Astrocyte (in vitro differentiated cells and primary cell): Measurements from ENCODE around the gene ABTB2.

ENCODE experiments used
- EZH2 ChIP-seq: IDR thresholded peaks from 2 replicates; pipeline ENCODE4 v1.6.1; 2012; ENCODE audit warnings: mild to moderate bottlenecking, low read length, inconsistent platforms; ENCODE audit not compliant: insufficient read depth
- TF ChIP-seq, protein P1 (sequence below): IDR thresholded peaks from 2 replicates; pipeline ENCODE4 v1.5.1; 2011; ENCODE audit warnings: low read depth, mild to moderate bottlenecking, inconsistent platforms, low read length, moderate library complexity; ENCODE audit not compliant: insufficient read depth

DNA sequence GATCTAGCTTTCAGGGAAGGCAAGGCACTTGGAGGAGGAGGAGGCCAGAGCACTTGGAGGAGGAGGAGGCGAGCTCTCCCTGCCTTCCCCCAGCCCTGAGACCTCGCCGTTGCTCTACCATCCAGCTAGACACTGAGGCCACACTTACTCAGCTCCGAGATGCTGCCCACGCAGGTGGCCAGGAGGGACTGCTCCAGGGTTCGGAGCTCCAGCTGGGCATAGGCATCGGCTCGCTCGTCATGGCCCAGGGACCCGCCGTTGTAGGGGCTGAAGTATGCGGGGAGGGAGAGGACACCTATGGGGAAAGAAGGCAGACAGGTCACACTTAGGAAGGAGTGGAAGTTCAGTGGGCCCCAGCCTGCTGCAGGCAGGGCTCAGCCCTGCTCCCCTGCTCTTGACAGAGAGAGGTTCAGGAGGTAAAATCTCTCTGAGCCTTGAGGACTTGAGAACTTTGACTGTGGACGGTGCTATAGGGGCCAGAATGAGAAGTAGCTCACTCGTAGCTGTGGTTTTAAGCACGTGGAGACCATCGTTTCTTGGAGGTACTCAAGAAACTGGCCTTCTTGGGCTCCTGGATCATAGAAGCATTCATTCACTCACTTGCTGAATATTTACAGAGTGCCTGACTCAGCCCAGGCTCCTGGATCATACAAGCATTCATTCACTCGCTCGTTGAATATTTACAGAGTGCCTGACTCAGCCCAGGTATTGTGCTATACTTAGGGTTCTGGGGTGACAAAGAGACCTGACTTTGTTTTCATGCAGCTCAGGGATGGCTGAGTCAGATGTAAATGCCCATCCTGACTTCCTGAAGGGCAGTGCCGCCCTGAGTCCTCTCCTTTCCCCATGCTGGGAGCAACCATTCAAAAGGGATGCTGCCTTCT is 153.2 kb downstream of the ABTB2 start:
- TF ChIP-seq, protein P1, sequence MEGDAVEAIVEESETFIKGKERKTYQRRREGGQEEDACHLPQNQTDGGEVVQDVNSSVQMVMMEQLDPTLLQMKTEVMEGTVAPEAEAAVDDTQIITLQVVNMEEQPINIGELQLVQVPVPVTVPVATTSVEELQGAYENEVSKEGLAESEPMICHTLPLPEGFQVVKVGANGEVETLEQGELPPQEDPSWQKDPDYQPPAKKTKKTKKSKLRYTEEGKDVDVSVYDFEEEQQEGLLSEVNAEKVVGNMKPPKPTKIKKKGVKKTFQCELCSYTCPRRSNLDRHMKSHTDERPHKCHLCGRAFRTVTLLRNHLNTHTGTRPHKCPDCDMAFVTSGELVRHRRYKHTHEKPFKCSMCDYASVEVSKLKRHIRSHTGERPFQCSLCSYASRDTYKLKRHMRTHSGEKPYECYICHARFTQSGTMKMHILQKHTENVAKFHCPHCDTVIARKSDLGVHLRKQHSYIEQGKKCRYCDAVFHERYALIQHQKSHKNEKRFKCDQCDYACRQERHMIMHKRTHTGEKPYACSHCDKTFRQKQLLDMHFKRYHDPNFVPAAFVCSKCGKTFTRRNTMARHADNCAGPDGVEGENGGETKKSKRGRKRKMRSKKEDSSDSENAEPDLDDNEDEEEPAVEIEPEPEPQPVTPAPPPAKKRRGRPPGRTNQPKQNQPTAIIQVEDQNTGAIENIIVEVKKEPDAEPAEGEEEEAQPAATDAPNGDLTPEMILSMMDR: no peak
- no peak for TF ChIP-seq EZH2
